Measurements from ENCODE around the gene CHL1.

DNA sequence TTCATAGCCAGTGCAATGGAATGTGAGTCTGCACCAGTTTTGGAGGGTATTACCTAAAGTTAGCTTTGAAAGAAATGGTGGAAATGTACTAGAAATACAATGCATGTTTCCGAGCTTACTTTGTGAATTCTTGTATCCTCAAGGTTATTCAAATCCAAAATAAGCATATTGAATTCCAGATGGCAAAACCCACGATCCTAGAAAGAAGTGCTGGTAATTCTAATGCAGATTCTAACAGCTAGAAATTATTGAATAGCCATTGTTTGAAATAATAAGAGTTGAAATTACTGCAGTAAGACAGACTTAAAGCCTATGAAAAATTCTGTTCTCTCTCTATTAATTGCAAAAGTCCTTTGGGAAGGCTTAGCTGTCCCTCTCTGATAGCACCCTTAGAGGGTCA is 258.4 kb downstream of the CHL1 start:
- no peak for TF ChIP-seq POLR2A (IDR thresholded peaks at IDR 0.05)
- TF ChIP-seq, protein P1, sequence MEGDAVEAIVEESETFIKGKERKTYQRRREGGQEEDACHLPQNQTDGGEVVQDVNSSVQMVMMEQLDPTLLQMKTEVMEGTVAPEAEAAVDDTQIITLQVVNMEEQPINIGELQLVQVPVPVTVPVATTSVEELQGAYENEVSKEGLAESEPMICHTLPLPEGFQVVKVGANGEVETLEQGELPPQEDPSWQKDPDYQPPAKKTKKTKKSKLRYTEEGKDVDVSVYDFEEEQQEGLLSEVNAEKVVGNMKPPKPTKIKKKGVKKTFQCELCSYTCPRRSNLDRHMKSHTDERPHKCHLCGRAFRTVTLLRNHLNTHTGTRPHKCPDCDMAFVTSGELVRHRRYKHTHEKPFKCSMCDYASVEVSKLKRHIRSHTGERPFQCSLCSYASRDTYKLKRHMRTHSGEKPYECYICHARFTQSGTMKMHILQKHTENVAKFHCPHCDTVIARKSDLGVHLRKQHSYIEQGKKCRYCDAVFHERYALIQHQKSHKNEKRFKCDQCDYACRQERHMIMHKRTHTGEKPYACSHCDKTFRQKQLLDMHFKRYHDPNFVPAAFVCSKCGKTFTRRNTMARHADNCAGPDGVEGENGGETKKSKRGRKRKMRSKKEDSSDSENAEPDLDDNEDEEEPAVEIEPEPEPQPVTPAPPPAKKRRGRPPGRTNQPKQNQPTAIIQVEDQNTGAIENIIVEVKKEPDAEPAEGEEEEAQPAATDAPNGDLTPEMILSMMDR (IDR thresholded peaks at IDR 0.05), result no peak

Measured in esophagus squamous epithelium (tissue), 4 donors.